Measurements from ENCODE around the gene RERE. TPM values are rescaled to one million over a fixed set of nuclear protein-coding genes. Genes with fewer than 3 reads are reported as not detected.
"Not testable (repeated sequence)": the region's sequence is repeated elsewhere in the genome, so short reads cannot be mapped to it uniquely, and the experiment has no call there.

The RERE gene
- total RNA-seq, 1 experiment from 2014 or later: 7.2 TPM

GRCh38 chr1:8747879-8748825 lies 69.3 kb downstream of the RERE start:
- H3K9me3 ChIP-seq: no peaks in the 10 kb centered on the region
- no peaks in the 10 kb centered on the region for H3K36me3 ChIP-seq
- H3K4me3 ChIP-seq: no peak overlapping the region
- no peak for DNase-seq
- H3K27me3 ChIP-seq: no peaks in the 10 kb centered on the region

DNA sequence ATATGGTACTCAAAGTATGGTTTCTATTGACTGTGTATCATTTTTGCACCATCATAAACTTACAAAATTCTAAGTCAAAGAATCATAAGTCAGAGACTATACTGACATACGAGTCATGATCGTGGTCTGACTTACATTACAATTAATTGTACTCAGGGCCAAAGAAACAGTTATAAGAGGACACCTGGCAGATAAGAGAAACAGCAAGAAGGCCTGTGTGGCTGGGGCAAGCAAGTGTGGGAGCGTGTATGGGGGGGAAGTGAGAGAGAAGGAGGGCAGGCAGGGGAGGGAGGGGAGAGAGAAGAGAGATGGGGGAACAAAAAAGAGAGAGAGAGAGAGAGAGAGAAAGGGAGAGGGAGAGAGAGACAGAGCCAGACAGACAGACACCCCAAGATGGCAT lies 70.9 kb downstream of the RERE start:
- H3K27me3 ChIP-seq: no peaks in the 10 kb centered on the region
- DNase-seq: no peak
- no peaks in the 10 kb centered on the region for H3K9me3 ChIP-seq
- H3K36me3 ChIP-seq: no peaks in the 10 kb centered on the region
- H3K4me3 ChIP-seq: no peak overlapping the region

GRCh38 chr1:8745749-8746390 lies 71.6 kb downstream of the RERE start:
- Histone ChIP-seq H3K36me3 (no peaks in the 10 kb centered on the region), H3K9me3 (no peaks in the 10 kb centered on the region), H3K4me3 (no peak overlapping the region), H3K27me3 (no peaks in the 10 kb centered on the region)
- DNase-seq: no peak

DNA sequence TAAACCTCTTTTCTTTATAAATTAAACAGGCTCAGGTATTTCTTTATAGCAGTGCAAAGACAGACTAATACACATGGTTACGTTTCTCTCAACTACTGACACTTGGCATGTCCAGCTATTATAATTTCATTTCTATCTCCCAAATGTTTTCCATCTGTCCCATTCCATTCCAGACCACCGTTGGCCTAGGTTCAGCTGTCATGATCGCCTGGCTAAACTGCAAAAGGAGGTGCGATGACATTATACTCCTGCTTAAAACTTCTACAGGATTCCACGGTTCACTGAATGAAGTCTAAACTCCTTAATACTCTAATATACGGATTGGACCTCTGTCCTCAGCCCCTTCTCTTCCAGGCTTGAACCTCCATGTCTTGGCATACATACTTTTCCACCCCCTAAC lies 72.1 kb downstream of the RERE start:
- DNase-seq: no peak
- no peaks in the 10 kb centered on the region for H3K36me3 ChIP-seq
- H3K27me3 ChIP-seq: no peaks in the 10 kb centered on the region
- H3K9me3 ChIP-seq: no peaks in the 10 kb centered on the region
- H3K4me3 ChIP-seq: no peak overlapping the region

DNA sequence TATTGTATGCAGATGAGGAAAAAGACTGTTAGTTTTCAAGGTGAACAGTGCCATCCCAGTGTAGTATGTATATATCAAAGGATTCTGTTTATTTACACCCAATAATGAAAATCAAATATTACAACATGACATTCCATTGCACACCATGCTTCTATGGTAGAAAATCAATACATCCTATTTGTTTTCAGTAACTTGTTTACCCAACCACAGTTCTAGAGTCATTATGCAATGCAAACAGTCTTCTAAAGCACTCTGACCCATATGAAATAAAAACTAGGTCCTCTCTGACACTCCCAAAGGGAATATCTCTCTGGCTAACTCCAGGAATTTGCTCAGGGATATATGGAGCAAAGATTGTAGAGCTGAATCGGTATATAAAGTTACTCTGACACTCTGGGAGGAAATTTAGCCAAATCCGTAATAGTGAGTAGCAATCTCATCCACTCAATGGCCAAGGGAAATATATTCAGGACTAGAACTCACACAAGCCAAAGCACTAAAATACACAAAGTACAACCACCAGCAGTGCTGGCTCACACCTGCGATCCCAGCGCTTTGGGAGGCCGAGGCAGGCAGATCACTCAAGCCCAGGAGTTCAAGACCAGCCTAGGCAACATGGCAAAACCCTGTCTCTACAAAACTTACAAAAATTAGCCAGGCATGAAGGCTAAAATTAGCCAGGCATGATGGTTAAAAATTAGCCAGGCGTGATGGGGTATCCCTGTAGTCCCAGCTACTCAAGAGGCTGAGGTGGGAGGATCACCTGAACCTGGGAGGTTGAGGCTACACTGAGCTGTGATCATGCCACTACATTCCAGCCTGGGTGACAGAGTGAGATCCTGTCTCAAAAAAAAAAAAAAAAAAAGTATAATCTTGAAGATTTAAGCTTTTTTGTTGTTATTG lies 75.2 kb downstream of the RERE start:
- Histone ChIP-seq H3K36me3 (no peaks in the 10 kb centered on the region), H3K27me3 (no peaks in the 10 kb centered on the region), H3K9me3 (peaks cover 3% of the 10 kb centered on the region), H3K4me3 (no peak overlapping the region)
- no peak for DNase-seq

GRCh38 chr1:8740034-8740449 lies 77.4 kb downstream of the RERE start:
- peak; percentile 57 for DNase-seq
- Histone ChIP-seq H3K4me3 (no peak overlapping the region), H3K9me3 (peaks cover 3% of the 10 kb centered on the region), H3K36me3 (no peaks in the 10 kb centered on the region), H3K27me3 (no peaks in the 10 kb centered on the region)

DNA sequence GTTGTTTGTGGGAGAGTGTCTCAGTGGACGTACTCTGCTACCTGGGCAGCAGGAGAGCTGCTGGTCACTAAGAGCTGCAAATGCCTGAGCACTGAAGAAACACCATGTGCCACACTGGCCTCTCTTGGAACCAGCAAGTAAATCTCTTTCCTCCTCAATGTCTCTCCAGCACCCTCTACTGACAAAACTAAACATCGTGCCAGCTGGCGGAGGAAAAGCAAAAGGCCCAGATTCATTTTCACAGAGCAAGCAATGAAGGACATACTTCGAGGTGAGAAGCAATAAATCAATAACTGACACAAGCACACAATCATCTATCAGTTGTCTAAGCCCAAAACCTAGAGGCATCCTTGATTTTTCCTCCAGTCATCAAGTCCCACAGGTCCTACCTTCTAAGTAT lies 78.1 kb downstream of the RERE start:
- Histone ChIP-seq H3K4me3 (no peak overlapping the region), H3K9me3 (peaks cover 3% of the 10 kb centered on the region), H3K27me3 (no peaks in the 10 kb centered on the region), H3K36me3 (no peaks in the 10 kb centered on the region)
- no peak for DNase-seq

DNA sequence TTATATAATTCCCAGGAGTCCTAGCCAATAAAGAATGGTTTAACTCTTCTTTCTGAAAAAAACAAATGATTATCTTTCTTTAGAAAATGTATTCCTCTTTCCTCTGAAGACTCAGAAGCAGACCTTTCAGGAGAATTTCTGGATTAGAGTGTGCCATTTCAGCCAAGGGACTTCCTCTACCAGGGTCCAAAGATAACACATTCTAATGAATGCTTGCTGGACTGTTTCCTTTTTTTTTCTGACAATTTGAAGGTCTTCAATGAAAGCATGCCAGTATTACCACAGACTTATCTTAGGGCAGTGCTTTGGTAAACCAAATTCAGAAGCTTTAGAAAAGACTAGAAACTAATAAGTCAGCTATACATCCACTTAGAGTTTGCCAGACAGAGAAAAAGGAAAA lies 80.5 kb downstream of the RERE start:
- Histone ChIP-seq H3K36me3 (no peaks in the 10 kb centered on the region; the same call in 1 of the 2 replicates), H3K9me3 (peaks cover 3% of the 10 kb centered on the region), H3K27me3 (no peaks in the 10 kb centered on the region), H3K4me3 (no peak overlapping the region)
- DNase-seq: no peak

DNA sequence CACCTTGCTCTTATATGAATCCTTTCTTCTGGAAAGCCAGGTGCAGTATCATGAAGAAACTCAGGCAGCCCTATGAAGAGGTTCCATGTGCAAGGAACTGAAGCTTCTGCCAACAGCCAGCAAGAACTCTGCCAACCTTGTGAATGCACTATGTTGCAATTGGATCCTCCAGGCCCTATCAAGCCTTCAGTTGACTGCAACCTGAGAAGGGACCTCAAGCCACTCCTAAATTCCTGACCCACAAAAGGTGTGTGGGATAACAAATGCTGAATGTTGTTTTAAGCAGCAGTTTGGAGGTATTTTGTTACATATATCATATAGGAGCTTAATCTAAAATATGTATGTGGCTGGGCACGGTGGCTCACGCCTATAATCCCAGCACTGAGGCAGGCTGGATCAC lies 84.0 kb downstream of the RERE start:
- no peak overlapping the region for H3K4me3 ChIP-seq
- no peak for DNase-seq
- peaks cover 5% of the 10 kb centered on the region; the same call in 1 of the 2 replicates for H3K9me3 ChIP-seq
- no peaks in the 10 kb centered on the region for H3K27me3 ChIP-seq
- no peaks in the 10 kb centered on the region; the same call in 1 of the 2 replicates for H3K36me3 ChIP-seq

- Histone ChIP-seq H3K9me3 (peaks cover 5% of the 10 kb centered on the region; the same call in 1 of the 2 replicates), H3K36me3 (no peaks in the 10 kb centered on the region; the same call in 1 of the 2 replicates), H3K27me3 (no peaks in the 10 kb centered on the region), H3K4me3 (no peak overlapping the region)
- no peak for DNase-seq
Observed at GRCh38 chr1:8731162-8731561, 86.3 kb downstream of the RERE start.

GRCh38 chr1:8728464-8728863 lies 89.0 kb downstream of the RERE start:
- no peak for DNase-seq
- Histone ChIP-seq H3K36me3 (no peaks in the 10 kb centered on the region), H3K9me3 (peaks cover 5% of the 10 kb centered on the region; the same call in 1 of the 2 replicates), H3K4me3 (no peak overlapping the region), H3K27me3 (no peaks in the 10 kb centered on the region)

- H3K9me3 ChIP-seq: peaks cover 5% of the 10 kb centered on the region; the same call in 1 of the 2 replicates
- H3K4me3 ChIP-seq: no peak overlapping the region
- no peak for DNase-seq
- H3K36me3 ChIP-seq: no peaks in the 10 kb centered on the region
- no peaks in the 10 kb centered on the region for H3K27me3 ChIP-seq
Observed at GRCh38 chr1:8727809-8728213, 89.6 kb downstream of the RERE start.

DNA sequence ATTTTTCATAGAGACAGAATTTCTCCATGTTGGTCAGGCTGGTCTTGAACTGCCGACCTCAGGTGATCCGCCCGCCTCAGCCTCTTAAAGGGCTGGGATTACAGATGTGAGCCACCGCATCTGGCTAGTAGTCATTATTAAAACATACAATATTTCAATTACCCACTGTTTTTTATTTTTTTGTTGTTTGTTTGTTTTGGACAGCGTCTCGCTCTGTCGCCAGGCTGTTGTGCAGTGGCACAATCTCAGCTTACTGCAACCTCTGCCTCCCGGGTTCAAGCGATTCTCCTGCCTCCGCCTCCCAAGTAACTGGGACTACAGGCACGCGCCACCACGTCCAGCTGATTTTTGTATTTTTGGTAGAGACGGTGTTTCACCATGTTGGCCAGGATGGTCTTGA lies 90.1 kb downstream of the RERE start:
- not testable (repeated sequence) for H3K36me3 ChIP-seq, H3K4me3 ChIP-seq, H3K27me3 ChIP-seq, DNase-seq, H3K9me3 ChIP-seq

GRCh38 chr1:8726801-8727186 lies 90.6 kb downstream of the RERE start:
- not testable (repeated sequence) for H3K9me3 ChIP-seq, H3K27me3 ChIP-seq, H3K36me3 ChIP-seq, H3K4me3 ChIP-seq
- DNase-seq: peak; percentile 16

DNA sequence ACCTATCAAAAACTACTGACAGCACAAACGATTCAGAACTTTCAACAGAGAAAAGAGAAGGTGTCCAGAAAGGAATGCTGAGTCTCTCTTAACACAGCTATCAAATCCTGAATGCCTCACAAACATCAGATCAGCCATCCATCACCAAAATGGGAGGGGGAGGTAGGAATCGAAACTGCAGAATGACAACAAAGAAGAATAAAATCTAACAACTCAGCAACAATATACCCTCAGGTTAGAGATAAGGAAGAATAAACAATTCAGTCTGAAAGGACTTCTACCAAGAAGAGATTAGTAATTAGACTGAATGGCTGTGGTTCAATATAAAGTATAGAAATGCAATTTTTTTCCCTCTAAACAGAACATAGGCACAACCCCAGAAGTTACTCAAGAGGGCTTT lies 94.4 kb downstream of the RERE start:
- no peaks in the 10 kb centered on the region for H3K36me3 ChIP-seq
- DNase-seq: no peak

DNA sequence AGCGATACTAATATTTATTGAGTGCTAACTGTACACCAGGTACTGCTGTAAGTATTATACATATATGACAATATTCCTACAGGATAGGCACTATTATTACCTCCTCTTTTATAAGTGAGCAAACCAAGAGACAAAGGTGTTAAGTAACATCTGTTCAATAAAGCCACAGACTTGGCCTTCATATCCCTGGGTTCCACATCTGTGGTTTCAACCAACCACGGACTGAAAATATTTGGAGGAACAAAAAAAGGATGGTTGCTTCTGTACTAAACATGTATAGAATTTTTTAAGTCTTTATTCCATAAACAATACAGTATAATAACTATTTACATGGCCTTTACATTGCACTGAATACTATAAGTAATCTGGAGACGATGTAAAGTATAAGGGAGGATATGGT lies 95.1 kb downstream of the RERE start:
- no peak for DNase-seq
- no peaks in the 10 kb centered on the region for H3K27me3 ChIP-seq
- H3K36me3 ChIP-seq: no peaks in the 10 kb centered on the region
- H3K4me3 ChIP-seq: no peak overlapping the region
- H3K9me3 ChIP-seq: no peaks in the 10 kb centered on the region

More for the DNA sequence above, 94.4 kb downstream of the RERE start:
- H3K27me3 ChIP-seq: no peaks in the 10 kb centered on the region
- H3K9me3 ChIP-seq: no peaks in the 10 kb centered on the region
- no peak overlapping the region for H3K4me3 ChIP-seq

All from MG63 (cell line).